HCT116 (cell line): ENCODE data around the gene NOXO1. TPM values are rescaled to one million over a fixed set of nuclear protein-coding genes. Genes with fewer than 3 reads are reported as not detected.
A peak's percentile ranks its signal among the peaks of the same experiment; 100 is the strongest.

Experiments used
- ATAC-seq: fragments of 200-7000 bp; cut with Tn5 transposase; 2 replicates; pipeline ENCODE4 v1.9.1; 2020; ENCODE audit warnings: mild to moderate bottlenecking, moderate library complexity
- BruUV-seq: library from RNA; stranded (reverse); fragments of 400-500 nt; replicated peaks from 2 replicates; lab custom pipeline; 2021; lab: Mats Ljungman, UMichigan
- CTCF ChIA-PET: fragments of 300-600 bp; sonication (Branson Sonifier 250); formaldehyde crosslinking; loops from one replicate; lab custom pipeline; 2021; ENCODE audit warnings: antibody characterized with exemption; lab: Charles Lee
- POLR2A ChIA-PET: fragments of 300-600, 350-600 bp; sonication (Branson Sonifier 250); formaldehyde crosslinking; loops from one replicate; lab custom pipeline; 2021; ENCODE audit warnings: antibody characterized with exemption; lab: Charles Lee
- RAD21 ChIA-PET, 2 experiments: fragments of 300-600 bp; sonication (Branson Sonifier 250); formaldehyde crosslinking; loops; one replicate each; lab custom pipeline; 2023; ENCODE audit warnings: low total read pairs in 2 of 2; ENCODE audit not compliant: uncharacterized antibody in 2 of 2, unreplicated experiment in 2 of 2, low non-redundant PET in 1 of 2; lab: Charles Lee
- DNase-seq: peaks from one replicate; pipeline ENCODE4 v3.0.0-alpha.2; 2010; ENCODE audit warnings: low read depth, low spot score
- H2AFZ ChIP-seq: fragments of 200-600 bp; shearing (Covaris generic), sonication (generic); 2 replicates; pipeline ENCODE4 v1.6.1; 2017; ENCODE audit warnings: low read depth, mixed run types, mixed read lengths, antibody characterized with exemption, low read length; ENCODE audit not compliant: poor library complexity, severe bottlenecking
- H3K27ac ChIP-seq: 2 replicates; pipeline ENCODE4 v1.5.1; 2012; ENCODE audit warnings: low read depth, low read length
- H3K27me3 ChIP-seq: fragments of 200-600 bp; sonication (generic); 2 replicates; pipeline ENCODE4 v1.6.1; 2016; ENCODE audit warnings: mixed run types, low read length, mixed read lengths; ENCODE audit not compliant: insufficient read depth
- H3K36me3 ChIP-seq, 2 experiments: fragments of 200-500 bp in 1 of 2; fragments of 200-600 bp in 1 of 2; sonication (Bioruptor generic) in 1 of 2; sonication (generic) in 1 of 2; 2 replicates each; pipeline versions ENCODE4 v1.5.1 to v1.6.1; 2014 to 2016; ENCODE audit warnings: low read length in 2 of 2, inconsistent platforms in 1 of 2, mixed read lengths in 1 of 2, mixed run types in 1 of 2; ENCODE audit not compliant: insufficient read depth in 2 of 2, control insufficient read depth in 1 of 2
- H3K4me1 ChIP-seq, 2 experiments: fragments of 200-600 bp in 1 of 2; sonication (generic) in 1 of 2; 2 replicates each; pipeline versions ENCODE4 v1.5.1 to v1.6.1; 2012 to 2017; ENCODE audit warnings: low read length in 2 of 2, inconsistent platforms in 1 of 2, mild to moderate bottlenecking in 1 of 2, mixed read lengths in 1 of 2, mixed run types in 1 of 2, moderate library complexity in 1 of 2; ENCODE audit not compliant: insufficient read depth in 2 of 2, control insufficient read depth in 1 of 2
- H3K4me2 ChIP-seq: fragments of 200-600 bp; sonication (generic); 2 replicates; pipeline ENCODE4 v1.6.1; 2017; ENCODE audit warnings: mixed run types, low read length, mixed read lengths
- H3K4me3 ChIP-seq, 2 experiments: fragments of 200-600 bp in 1 of 2; sonication (generic) in 1 of 2; replicated peaks in 1 of 2; 2 replicates each; pipeline ENCODE4 v1.5.1; 2011 to 2016; ENCODE audit warnings: low read length in 2 of 2, control low read depth in 1 of 2, low read depth in 1 of 2, mild to moderate bottlenecking in 1 of 2, mixed read lengths in 1 of 2, mixed run types in 1 of 2
- H3K79me2 ChIP-seq: fragments of 200-600 bp; sonication (generic); 2 replicates; pipeline ENCODE4 v1.6.1; 2017; ENCODE audit warnings: mild to moderate bottlenecking, mixed run types, low read length, moderate library complexity, mixed read lengths; ENCODE audit not compliant: insufficient read depth
- H3K9ac ChIP-seq: fragments of 200-600 bp; sonication (generic); 2 replicates; pipeline ENCODE4 v1.6.1; 2016; ENCODE audit warnings: low read length, mixed read lengths
- H3K9me2 ChIP-seq: fragments of 200-600 bp; sonication (generic), shearing (Covaris generic); 2 replicates; pipeline ENCODE4 v1.6.1; 2017; ENCODE audit warnings: mixed run types, mild to moderate bottlenecking, moderate library complexity; ENCODE audit not compliant: insufficient read depth
- H3K9me3 ChIP-seq, 2 experiments: fragments of 200-500 bp in 1 of 2; fragments of 200-600 bp in 1 of 2; sonication (Bioruptor generic) in 1 of 2; sonication (generic) in 1 of 2; 2 replicates each; pipeline ENCODE4 v1.6.1; 2014 to 2017; ENCODE audit warnings: low read length in 2 of 2, mixed read lengths in 2 of 2, inconsistent platforms in 1 of 2, low read depth in 1 of 2, mild to moderate bottlenecking in 1 of 2, mixed run types in 1 of 2, moderate library complexity in 1 of 2; ENCODE audit not compliant: control insufficient read depth in 1 of 2, insufficient read depth in 1 of 2
- H4K20me1 ChIP-seq: fragments of 200-600 bp; sonication (generic), shearing (Covaris generic); 2 replicates; pipeline ENCODE4 v1.6.1; 2017; ENCODE audit warnings: mixed run types, mild to moderate bottlenecking, moderate library complexity; ENCODE audit not compliant: insufficient read depth
- CBX3 ChIP-seq: IDR thresholded peaks from 2 replicates; pipeline ENCODE4 v1.6.1; 2012; ENCODE audit warnings: low read depth
- EZH2 ChIP-seq: fragments of 200-600 bp; sonication (generic); IDR thresholded peaks from 2 replicates; pipeline ENCODE4 v1.6.1; 2017; ENCODE audit warnings: antibody characterized with exemption, mixed run types
- EZH2phosphoT487 ChIP-seq: fragments of 200-600 bp; IDR thresholded peaks from 2 replicates; pipeline ENCODE4 v1.6.1; 2018; ENCODE audit warnings: antibody characterized with exemption, borderline replicate concordance
- POLR2AphosphoS5 ChIP-seq: IDR thresholded peaks from 2 replicates; pipeline ENCODE4 v1.6.1; 2011; ENCODE audit warnings: mild to moderate bottlenecking, low read depth, low read length, moderate library complexity
- SIN3A ChIP-seq: IDR thresholded peaks from 2 replicates; pipeline ENCODE4 v1.6.1; 2012; ENCODE audit warnings: low read depth
- TCF7L2 ChIP-seq: IDR thresholded peaks from 2 replicates; pipeline ENCODE4 v1.7.0; 2011; ENCODE audit warnings: borderline replicate concordance, inconsistent platforms; ENCODE audit not compliant: insufficient read depth, insufficient read length; ENCODE audit errors: extremely low read depth
- ZFX ChIP-seq: fragments of 450-650 bp; IDR thresholded peaks from 2 replicates; pipeline ENCODE4 v1.6.1; 2017
- ZNF274 ChIP-seq: fragments of 200-500 bp; sonication (Bioruptor generic); IDR thresholded peaks from 2 replicates; pipeline ENCODE4 v1.6.1; 2014; ENCODE audit warnings: mild to moderate bottlenecking, low read depth, low read length, inconsistent platforms
- intact Hi-C: fragments of 100-400 bp; cut with micrococcal nuclease; formaldehyde crosslinking; loops from 2 replicates; pipeline ENCODE4 v1.10.0; 2022
- total RNA-seq: library from RNA; stranded (reverse); gene quantifications from one replicate; pipeline ENCODE4 v1.2.1, GENCODE V29; 2021; ENCODE audit not compliant: unreplicated experiment

Gene NOXO1
- total RNA-seq, 1 experiment from 2014 or later, result 10.0 TPM

- intact Hi-C loops, result no loop called here
- Histone ChIP-seq H3K4me3 (peak overlapping the region; percentile 84 to 97), H3K79me2 (peaks cover 20% of the 10 kb centered on the region), H3K9me2 (no peaks in the 10 kb centered on the region), H4K20me1 (no peaks in the 10 kb centered on the region), H3K4me2 (peak overlapping the region; percentile 95), H3K27me3 (no peaks in the 10 kb centered on the region), H3K9me3 (no peaks in the 10 kb centered on the region)
- RAD21 ChIA-PET, result no interaction called here
- no peak for ATAC-seq
- no TSS peak for BruUV-seq
- CTCF ChIA-PET, result no interaction called here
- TF ChIP-seq TCF7L2, result no peak
- TF ChIP-seq CBX3, result no peak
- TF ChIP-seq EZH2phosphoT487, result no peak
- TF ChIP-seq EZH2, result no peak
- no peak for TF ChIP-seq SIN3A
- TF ChIP-seq ZNF274, result no peak
- TF ChIP-seq, all 23 proteins: peak for 0
- Histone ChIP-seq H3K27ac (peak overlapping the region; percentile 84), H2AFZ (no peak overlapping the region), H3K9ac (peak overlapping the region; percentile 96), H3K4me1 (peaks cover 41 to 57% of the 10 kb centered on the region in 2 experiments), H3K36me3 (peaks cover 6 to 14% of the 10 kb centered on the region in 2 experiments; a peak in 2 of 4 replicates)
- DNase-seq, result no peak
- POLR2A ChIA-PET, result interaction anchor here (12.5 kb wide), 1 partner anchor 20 kb away, joined by 104 read pairs; the partner anchor contains the start of genes RNF151 and RPS2
Measured at GRCh38 chr16:1985466-1986150, 4.3 kb upstream of the NOXO1 start.

GRCh38 chr16:1984347-1985225, 3.3 kb upstream of the NOXO1 start:
- no peaks in the 10 kb centered on the region for H3K27me3 ChIP-seq
- H3K79me2 ChIP-seq, result peaks cover 20% of the 10 kb centered on the region
- peaks cover 6 to 14% of the 10 kb centered on the region in 2 experiments; a peak in 2 of 4 replicates for H3K36me3 ChIP-seq
- no peaks in the 10 kb centered on the region for H3K9me3 ChIP-seq
- POLR2A ChIA-PET, result interaction anchor here (12.5 kb wide), 1 partner anchor 19 kb away, joined by 104 read pairs; the partner anchor contains the start of genes RNF151 and RPS2
- TSS peak; percentile 55 for BruUV-seq
- H3K4me2 ChIP-seq, result peak overlapping the region; percentile 95
- DNase-seq (no peak), ATAC-seq (no peak)
- CTCF ChIA-PET, result interaction anchor here (0.6 to 1.0 kb wide), 2 partner anchors 20 to 156 kb away, joined by 3 to 4 read pairs; partner anchors contain the start of gene RPS2
- TF ChIP-seq ZFX, result peak; percentile 98
- TF ChIP-seq POLR2AphosphoS5, result no peak
- no peak overlapping the region for H2AFZ ChIP-seq
- RAD21 ChIA-PET, result no interaction called here
- H3K27ac ChIP-seq, result peak overlapping the region; percentile 84
- no peaks in the 10 kb centered on the region for H3K9me2 ChIP-seq
- peak overlapping the region; percentile 84 to 97 for H3K4me3 ChIP-seq
- peaks cover 48 to 62% of the 10 kb centered on the region in 2 experiments for H3K4me1 ChIP-seq
- H3K9ac ChIP-seq, result peak overlapping the region; percentile 96
- intact Hi-C loops, result no loop called here
- H4K20me1 ChIP-seq, result no peaks in the 10 kb centered on the region
